ENCODE measurements around the gene ODAD3.
A peak's percentile ranks its signal among the peaks of the same experiment; 100 is the strongest.
"Not testable (repeated sequence)": the region's sequence is repeated elsewhere in the genome, so short reads cannot be mapped to it uniquely, and the experiment has no call there.

Gene ODAD3

GRCh38 chr19:11437955-11438354, 3.0 kb upstream of the ODAD3 start:
- no peak for DNase-seq (ENCODE audit: low spot score)

GRCh38 chr19:11435833-11436313, 952 bp upstream of the ODAD3 start:
- no peak for DNase-seq (ENCODE audit: low spot score)

- no peak for DNase-seq (ENCODE audit: low spot score)
Observed at GRCh38 chr19:11434703-11435056, 241 bp downstream of the ODAD3 start.

- DNase-seq (ENCODE audit: low spot score) = not testable (repeated sequence)
Observed at GRCh38 chr19:11433526-11433925, 1.4 kb downstream of the ODAD3 start.

- no peak for DNase-seq (ENCODE audit: low spot score)
Observed at GRCh38 chr19:11426656-11427055, 8.3 kb downstream of the ODAD3 start.

DNA sequence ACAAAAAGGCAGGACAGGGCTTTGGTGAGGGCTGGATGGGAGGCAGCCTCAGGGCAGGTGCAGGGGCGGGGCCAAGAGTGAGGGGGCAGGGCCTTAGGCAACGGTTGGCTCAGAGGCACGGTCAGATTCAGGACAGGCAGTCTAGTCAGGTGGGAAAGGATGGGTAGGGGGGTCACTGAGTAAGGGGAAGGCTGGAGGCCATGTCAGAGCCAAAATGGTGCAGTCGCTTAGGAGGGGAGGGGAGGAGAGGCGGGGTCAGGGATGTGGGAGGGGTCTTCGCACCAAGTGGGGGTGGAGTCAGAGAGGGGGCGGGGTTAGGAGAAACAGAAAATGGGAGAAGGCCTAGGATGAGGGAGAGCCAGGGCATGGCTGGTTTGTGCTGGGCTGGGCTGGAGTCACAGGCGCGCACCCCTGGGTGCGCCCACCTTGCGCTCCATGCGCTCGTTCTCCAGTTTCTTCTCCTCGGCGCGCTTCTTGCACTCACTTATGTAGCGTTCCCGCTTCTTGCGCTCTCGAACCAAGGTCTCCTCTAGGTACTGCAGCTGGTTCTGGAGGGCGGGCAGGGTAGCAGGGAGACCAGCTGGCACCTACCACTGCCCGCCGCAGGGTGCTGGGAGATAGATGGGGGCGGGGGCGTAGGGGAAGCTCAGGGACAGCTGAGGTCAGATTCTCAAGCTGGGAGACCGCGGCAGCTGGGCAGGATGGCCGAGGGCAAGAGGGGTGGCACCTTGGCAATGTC, 9.0 kb downstream of the ODAD3 start:
- peak; percentile 0 for DNase-seq (ENCODE audit: low spot score)

DNA sequence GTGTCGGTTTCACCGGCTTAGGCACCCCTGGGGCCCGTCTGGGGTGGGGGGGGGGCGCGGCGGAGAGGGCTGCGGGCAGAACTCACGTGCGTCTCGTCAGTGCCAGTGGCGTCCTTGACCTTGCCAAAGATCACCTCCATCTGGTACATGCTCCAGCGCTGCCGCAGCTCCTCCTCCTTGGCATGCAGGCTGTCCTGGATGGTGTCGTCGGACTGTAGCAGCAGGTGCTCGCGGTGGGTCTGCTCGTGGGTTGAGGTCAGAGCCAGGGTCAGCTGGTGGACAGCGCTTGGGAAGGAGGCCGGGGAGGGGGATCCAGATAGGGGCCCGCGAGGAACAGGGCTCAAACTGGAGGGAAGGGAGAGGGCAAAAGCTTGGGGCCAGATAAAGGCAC, 11.1 kb downstream of the ODAD3 start:
- DNase-seq (ENCODE audit: low spot score) = no peak

DNA sequence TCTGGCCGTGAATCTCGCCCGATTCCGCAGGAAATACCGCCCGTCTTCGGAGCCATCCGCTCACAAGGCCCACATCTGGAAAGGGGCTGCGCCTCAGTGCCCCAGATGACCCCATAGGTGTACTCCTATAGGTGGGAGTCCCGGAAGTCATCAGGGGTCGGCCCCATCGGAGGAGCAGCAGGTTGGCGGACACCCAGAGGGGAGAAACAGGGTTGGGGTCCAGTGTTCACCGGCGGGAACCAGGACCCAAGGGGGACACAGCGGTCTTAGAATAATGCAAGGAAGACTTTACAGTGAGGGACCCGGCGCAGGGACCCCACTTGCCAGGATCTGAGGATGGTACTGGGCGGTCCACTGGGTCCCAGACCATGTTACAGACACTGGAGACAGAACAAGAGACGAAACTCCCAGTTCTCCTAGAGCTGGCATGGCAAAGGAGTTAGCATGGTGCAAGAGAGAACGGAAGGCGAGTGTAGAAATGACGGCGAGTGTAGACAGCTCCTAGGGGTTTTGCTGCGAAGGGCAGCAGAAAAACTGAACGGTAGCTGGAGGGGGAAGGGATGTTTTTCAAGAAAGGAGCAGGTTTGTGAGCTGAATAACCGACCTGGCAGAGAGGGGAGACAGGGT, 11.6 kb downstream of the ODAD3 start:
- DNase-seq (ENCODE audit: low spot score) = no peak

DNA sequence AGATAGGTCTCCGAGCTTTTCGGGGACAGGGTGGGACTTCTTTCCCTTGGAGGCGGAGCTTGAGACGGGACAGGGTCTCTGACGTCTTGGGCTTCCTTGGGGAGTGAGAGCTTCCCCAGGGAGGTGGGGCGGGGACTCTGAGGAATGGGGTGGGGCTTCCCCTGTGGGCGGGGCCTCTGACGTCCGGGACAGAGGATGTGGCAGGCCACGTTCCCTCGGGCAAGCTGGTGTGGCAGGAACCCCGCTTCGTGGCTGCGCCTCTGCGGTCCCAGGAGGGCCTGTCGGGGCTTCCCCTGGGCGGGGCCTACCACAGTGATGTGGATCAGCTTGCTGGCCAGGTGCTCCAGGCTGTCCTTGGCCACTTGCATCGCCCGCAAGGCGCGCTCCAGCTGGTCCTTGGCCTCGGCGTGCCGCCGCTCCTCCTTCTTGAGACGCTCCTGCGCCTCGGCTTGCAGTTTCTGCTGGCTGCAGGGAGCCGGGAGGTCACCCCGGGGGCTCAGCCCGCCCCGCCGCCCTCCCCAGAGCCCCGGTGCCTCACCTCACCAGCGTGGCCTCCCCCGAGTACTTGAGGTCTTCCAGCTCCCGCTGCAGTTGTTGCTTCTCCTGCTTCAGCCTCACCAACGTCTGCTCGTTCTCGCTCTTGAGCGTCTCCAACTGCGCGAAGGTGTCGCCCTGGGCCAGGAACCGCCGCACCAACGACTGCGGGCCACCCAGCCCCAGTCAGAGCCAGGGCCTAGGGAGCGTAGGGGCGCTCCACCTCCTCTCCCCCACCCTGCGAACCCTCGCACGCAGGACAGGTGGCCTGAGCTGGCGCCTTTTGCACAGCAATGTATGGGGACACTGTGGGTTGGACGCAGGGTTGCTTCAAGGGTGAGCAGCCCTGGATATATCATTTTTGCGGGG, 12.5 kb downstream of the ODAD3 start:
- peak; percentile 80 for DNase-seq (ENCODE audit: low spot score)

GRCh38 chr19:11421371-11422098, 13.4 kb downstream of the ODAD3 start:
- DNase-seq (ENCODE audit: low spot score) = peak; percentile 15

- peak; percentile 27 for DNase-seq (ENCODE audit: low spot score)
Observed at GRCh38 chr19:11420429-11421370, 14.2 kb downstream of the ODAD3 start.

DNA sequence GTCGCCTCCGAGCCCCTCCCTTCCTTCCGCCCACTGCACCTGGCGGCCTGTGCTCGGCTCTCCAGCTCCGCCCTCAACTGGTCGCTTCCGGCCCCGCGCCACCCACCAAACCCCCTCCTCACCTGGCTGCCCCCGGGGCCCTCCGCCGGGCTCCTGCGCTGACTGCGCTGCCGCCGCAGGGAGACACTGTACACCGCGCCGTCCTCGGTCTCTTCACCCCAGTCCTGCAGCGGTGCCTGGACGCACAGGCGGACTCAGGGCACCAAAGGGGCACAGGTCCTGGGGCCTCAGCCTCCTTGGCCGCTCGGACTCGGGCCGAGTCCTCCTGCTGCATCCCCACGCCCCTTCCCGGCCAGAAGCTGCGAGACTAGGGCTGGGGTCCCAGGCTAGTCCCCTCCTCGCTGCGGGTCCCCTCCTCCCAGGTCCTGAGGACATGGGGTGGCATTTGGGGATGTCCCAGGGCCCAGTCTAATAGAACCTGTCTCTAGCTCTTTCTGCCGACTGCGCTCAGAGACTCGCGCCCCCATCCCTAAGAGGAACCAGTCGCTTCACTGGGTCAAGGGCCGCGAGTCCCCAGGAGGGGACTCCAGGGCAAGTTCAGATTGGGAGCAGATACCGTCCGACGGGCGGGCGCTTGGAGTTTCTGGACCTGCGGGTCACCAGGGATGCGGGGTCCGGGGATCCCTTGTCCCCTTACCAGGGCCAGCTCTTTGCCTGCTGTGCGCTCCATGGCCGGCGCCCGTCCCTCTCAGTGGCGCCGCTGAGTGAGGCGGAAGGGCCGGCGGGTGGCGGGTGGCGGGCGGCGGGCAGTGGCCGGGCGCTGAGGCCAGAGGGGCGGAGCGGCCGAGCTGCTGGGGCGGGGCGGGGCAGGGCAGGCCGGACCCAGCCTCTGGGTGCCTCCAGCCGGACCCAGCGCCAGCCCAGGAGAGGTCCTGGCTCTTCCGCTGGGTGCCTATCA, 16.1 kb downstream of the ODAD3 start, which contains the start of gene RGL3:
TSS of gene RGL3 (minus strand) at position 766 of the 958 bp plus-strand sequence. CDS start at position 730, 36 bp downstream.
- peak; percentile 56 for DNase-seq (ENCODE audit: low spot score)

DNA sequence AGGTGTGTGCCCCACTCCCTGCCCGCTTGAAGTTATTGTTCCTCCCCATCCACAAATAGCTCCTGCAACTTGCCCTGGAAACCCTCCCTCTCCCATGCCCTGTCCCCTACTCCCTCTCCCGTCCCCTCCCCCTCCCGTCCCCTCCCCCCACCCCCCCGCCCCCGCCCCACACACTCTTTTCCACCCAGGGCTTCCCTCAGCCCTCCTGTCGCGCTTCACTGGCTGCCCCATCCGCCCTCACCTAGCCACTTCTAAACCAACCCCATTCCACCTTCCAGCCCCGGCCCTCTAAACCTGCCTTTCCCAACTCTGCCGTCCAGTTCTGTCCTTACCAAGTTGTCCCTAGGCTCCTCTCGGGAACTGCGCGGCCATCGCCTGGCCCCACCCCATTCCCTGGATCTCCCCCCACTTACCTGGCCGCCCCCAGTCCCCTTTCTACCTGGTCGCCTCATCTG, 16.8 kb downstream of the ODAD3 start:
- DNase-seq (ENCODE audit: low spot score) = peak; percentile 1

DNA sequence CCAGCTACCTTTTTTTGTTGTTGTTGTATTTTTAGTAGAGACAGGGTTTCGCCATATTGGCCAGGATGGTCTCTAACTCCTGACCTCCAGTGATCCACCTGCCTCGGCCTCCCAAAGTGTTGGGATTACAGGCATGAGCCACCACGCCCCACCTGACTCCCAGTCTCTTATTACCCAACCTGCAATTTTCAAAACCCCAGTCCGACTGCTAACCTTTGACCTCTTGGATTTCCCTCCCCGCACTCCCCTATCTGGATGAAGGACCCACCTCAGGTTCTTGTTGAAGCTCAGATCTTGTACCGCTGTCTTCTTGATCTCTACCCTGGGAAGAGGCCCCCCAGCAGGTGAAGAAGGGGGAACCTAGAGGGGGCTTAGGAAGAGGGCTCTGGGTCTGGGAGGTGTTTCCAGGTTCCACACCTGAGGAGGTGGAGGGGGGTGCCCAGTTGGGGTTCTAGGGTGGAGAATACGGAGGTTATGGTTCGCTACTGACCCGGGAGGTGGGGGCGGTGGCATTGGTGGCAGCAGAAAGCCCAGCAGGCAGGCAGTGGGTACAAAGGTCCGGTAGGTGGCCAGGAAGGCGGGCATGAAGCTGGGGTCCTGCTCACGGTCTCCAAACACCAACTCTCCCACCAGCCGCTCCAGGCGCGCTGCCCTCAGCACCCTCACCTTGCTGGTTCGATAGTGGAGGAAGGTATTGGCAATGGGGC, 18.4 kb downstream of the ODAD3 start:
- no peak for DNase-seq (ENCODE audit: low spot score)

DNA sequence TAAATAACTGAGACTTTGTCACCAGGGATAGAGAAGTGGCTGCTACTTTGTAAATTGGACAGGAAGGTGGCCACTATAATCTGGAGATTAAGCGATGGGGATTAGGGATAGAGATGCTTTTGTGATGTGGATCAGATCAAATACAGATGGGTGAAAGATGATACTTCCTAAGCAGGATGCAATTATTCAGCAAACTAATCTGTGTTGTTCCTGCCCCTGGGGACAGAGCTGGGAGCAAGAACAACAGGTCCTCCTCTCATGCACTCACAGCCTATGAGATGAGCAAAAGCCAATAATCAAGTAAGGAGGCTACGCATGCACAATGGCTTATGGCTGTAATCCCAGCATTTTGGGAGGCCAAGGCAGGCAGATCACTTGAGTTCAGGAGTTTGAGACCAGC, 20.4 kb downstream of the ODAD3 start:
- DNase-seq (ENCODE audit: low spot score) = no peak

GRCh38 chr19:11410682-11411081, 24.2 kb downstream of the ODAD3 start:
- DNase-seq (ENCODE audit: low spot score) = no peak

DNA sequence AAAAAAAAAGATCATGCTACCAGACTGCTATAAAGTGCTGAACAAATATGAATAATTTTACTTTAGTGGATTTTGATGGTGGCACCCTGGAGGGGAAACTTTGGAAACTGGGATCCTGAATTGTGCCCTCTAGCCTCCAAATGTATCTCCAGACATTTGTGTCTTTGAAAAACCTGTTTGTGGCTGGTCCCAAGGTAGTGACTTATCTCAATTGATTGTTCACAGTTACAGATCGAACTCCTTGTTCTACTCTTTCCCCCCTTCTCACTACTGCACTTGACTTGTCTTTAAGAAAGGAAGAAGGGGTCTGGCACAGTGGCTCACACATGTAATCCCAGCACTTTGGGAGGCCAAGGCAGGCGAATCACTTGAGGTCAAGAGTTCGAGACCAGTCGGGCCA, 26.3 kb downstream of the ODAD3 start:
- DNase-seq (ENCODE audit: low spot score) = no peak

- DNase-seq (ENCODE audit: low spot score) = not testable (repeated sequence)
Observed at GRCh38 chr19:11406703-11407236, 28.2 kb downstream of the ODAD3 start.

Data from AG08395 (cell line).